Endothelial cell (in vitro differentiated cells): ENCODE data around the gene CHRNG. TPM values are rescaled to one million over a fixed set of nuclear protein-coding genes. Genes with fewer than 3 reads are reported as not detected.
"Not testable (repeated sequence)": the region's sequence is repeated elsewhere in the genome, so short reads cannot be mapped to it uniquely, and the experiment has no call there.

ENCODE experiments used
- DNase-seq: peaks from one replicate; pipeline ENCODE4 v3.0.0; 2021; ENCODE audit warnings: low spot score
- H3K27ac Mint-ChIP-seq: one replicate; pipeline ENCODE4 v1.8.0; 2021; ENCODE audit warnings: mixed read lengths, inconsistent platforms; ENCODE audit not compliant: unreplicated experiment
- H3K27me3 Mint-ChIP-seq: one replicate; pipeline ENCODE4 v1.8.0; 2021; ENCODE audit warnings: mild to moderate bottlenecking, moderate library complexity, mixed read lengths, inconsistent platforms; ENCODE audit not compliant: unreplicated experiment
- H3K36me3 Mint-ChIP-seq: one replicate; pipeline ENCODE4 v1.8.0; 2021; ENCODE audit warnings: mild to moderate bottlenecking, low read depth, mixed read lengths, inconsistent platforms; ENCODE audit not compliant: unreplicated experiment
- H3K4me1 Mint-ChIP-seq: one replicate; pipeline ENCODE4 v1.8.0; 2021; ENCODE audit warnings: mild to moderate bottlenecking, mixed read lengths, inconsistent platforms; ENCODE audit not compliant: unreplicated experiment
- H3K4me3 Mint-ChIP-seq: one replicate; pipeline ENCODE4 v1.8.0; 2021; ENCODE audit warnings: mild to moderate bottlenecking, mixed read lengths, inconsistent platforms; ENCODE audit not compliant: unreplicated experiment
- H3K9me3 Mint-ChIP-seq: one replicate; pipeline ENCODE4 v1.8.0; 2021; ENCODE audit warnings: mixed read lengths, inconsistent platforms; ENCODE audit not compliant: unreplicated experiment
- CTCF ChIP-seq: fragments of 200-600 bp; sonication (generic); IDR thresholded peaks from one replicate; pipeline ENCODE4 v1.5.0; 2021; ENCODE audit warnings: antibody characterized with exemption; ENCODE audit not compliant: unreplicated experiment
- total RNA-seq: library from RNA; stranded (reverse); fragmentation: NEBNext Ultra II Directional; extraction: Animal tissue kit (Norgen Biotek cat#: 25700); gene quantifications from one replicate; pipeline ENCODE4 v1.2.1, GENCODE V29; 2021; ENCODE audit not compliant: unreplicated experiment

Gene CHRNG
- total RNA-seq, 1 donor from 2014 or later: not detected

- Mint-ChIP-seq H3K27me3 (peaks cover 4% of the 10 kb centered on the region), H3K36me3 (peaks cover 65% of the 10 kb centered on the region), H3K4me1 (no peaks in the 10 kb centered on the region), H3K9me3 (no peaks in the 10 kb centered on the region), H3K4me3 (peak overlapping the region; percentile 48), H3K27ac (no peak overlapping the region)
- TF ChIP-seq CTCF: no peak
- no peak for DNase-seq
These were observed 30.0 kb downstream of the CHRNG start for GRCh38 chr2:232569541-232569940.

GRCh38 chr2:232570481-232570880 lies 31.0 kb downstream of the CHRNG start:
- not testable (repeated sequence) for H3K9me3 Mint-ChIP-seq, H3K4me1 Mint-ChIP-seq, DNase-seq, H3K27me3 Mint-ChIP-seq, H3K27ac Mint-ChIP-seq, H3K4me3 Mint-ChIP-seq
- peaks cover 56% of the 10 kb centered on the region for H3K36me3 Mint-ChIP-seq

- TF ChIP-seq CTCF: no peak
- Mint-ChIP-seq H3K27me3 (peaks cover 4% of the 10 kb centered on the region), H3K36me3 (peaks cover 50% of the 10 kb centered on the region), H3K27ac (no peak overlapping the region), H3K4me1 (no peaks in the 10 kb centered on the region), H3K4me3 (no peak overlapping the region), H3K9me3 (no peaks in the 10 kb centered on the region)
- no peak for DNase-seq
These were observed 31.6 kb downstream of the CHRNG start for GRCh38 chr2:232571026-232571474.

GRCh38 chr2:232573042-232573441 lies 33.5 kb downstream of the CHRNG start:
- H3K36me3 Mint-ChIP-seq: peaks cover 30% of the 10 kb centered on the region
- TF ChIP-seq CTCF: no peak

GRCh38 chr2:232573771-232574435 lies 34.4 kb downstream of the CHRNG start:
- Mint-ChIP-seq H3K27ac (no peak overlapping the region), H3K27me3 (peaks cover 4% of the 10 kb centered on the region), H3K36me3 (peaks cover 22% of the 10 kb centered on the region), H3K9me3 (no peaks in the 10 kb centered on the region), H3K4me1 (no peaks in the 10 kb centered on the region), H3K4me3 (no peak overlapping the region)
- no peak for TF ChIP-seq CTCF
- DNase-seq: no peak

More at GRCh38 chr2:232573042-232573441, 33.5 kb downstream of the CHRNG start:
- H3K9me3 Mint-ChIP-seq: no peaks in the 10 kb centered on the region
- H3K27ac Mint-ChIP-seq: no peak overlapping the region
- no peak overlapping the region for H3K4me3 Mint-ChIP-seq
- H3K4me1 Mint-ChIP-seq: no peaks in the 10 kb centered on the region
- DNase-seq: no peak
- peaks cover 4% of the 10 kb centered on the region for H3K27me3 Mint-ChIP-seq
